HepG2 (cell line): Measurements from ENCODE around the gene KIF1C. TPM values are rescaled to one million over a fixed set of nuclear protein-coding genes. Genes with fewer than 3 reads are reported as not detected.
A peak's percentile ranks its signal among the peaks of the same experiment; 100 is the strongest.

Experiments
- AFF4 ChIP-seq: sonication (generic); formaldehyde crosslinking; IDR thresholded peaks from 2 replicates; pipeline ENCODE4 v1.4.0; 2020; ENCODE audit warnings: missing genetic modification reagents
- AGO1 ChIP-seq: fragments of 200-400 bp; formaldehyde crosslinking; IDR thresholded peaks from 2 replicates; pipeline ENCODE4 v1.6.1; 2017; ENCODE audit warnings: mild to moderate bottlenecking, low read depth, low read length, moderate library complexity; ENCODE audit not compliant: poor library complexity, severe bottlenecking
- ARNTL ChIP-seq: sonication (generic); formaldehyde crosslinking; IDR thresholded peaks from 2 replicates; pipeline ENCODE4 v1.4.0; 2020; ENCODE audit warnings: mild to moderate bottlenecking, missing genetic modification reagents
- DMAP1 ChIP-seq: IDR thresholded peaks from 2 replicates; pipeline ENCODE4 v1.6.1; 2016
- HES4 ChIP-seq: sonication (generic); formaldehyde crosslinking; IDR thresholded peaks from 2 replicates; pipeline ENCODE4 v1.9.0; 2021; ENCODE audit warnings: mild to moderate bottlenecking, missing genetic modification reagents, borderline replicate concordance
- IKZF1 ChIP-seq: fragments of 450-650 bp; IDR thresholded peaks from 2 replicates; pipeline ENCODE4 v1.7.1; 2016
- NR2F2 ChIP-seq: IDR thresholded peaks from 2 replicates; pipeline ENCODE4 v1.6.1; 2012; ENCODE audit warnings: low read depth, inconsistent platforms, borderline replicate concordance
- SP140L ChIP-seq: sonication (generic); formaldehyde crosslinking; IDR thresholded peaks from 2 replicates; pipeline ENCODE4 v1.4.0; 2020; ENCODE audit warnings: missing genetic modification reagents, borderline replicate concordance
- TOE1 ChIP-seq: sonication (generic); formaldehyde crosslinking; IDR thresholded peaks from 2 replicates; pipeline ENCODE4 v1.4.0; 2020; ENCODE audit warnings: mild to moderate bottlenecking, missing genetic modification reagents
- TRIM24 ChIP-seq: sonication (generic); formaldehyde crosslinking; IDR thresholded peaks from 2 replicates; pipeline ENCODE4 v1.8.0; 2022; ENCODE audit warnings: mild to moderate bottlenecking, missing genetic modification reagents
- ZBTB8A ChIP-seq: sonication (generic); formaldehyde crosslinking; IDR thresholded peaks from 2 replicates; pipeline ENCODE4 v1.4.0; 2020; ENCODE audit warnings: mild to moderate bottlenecking, low read depth, missing genetic modification reagents, borderline replicate concordance
- ZNF232 ChIP-seq: sonication (generic); formaldehyde crosslinking; IDR thresholded peaks from 2 replicates; pipeline ENCODE4 v1.4.0; 2020; ENCODE audit warnings: missing genetic modification reagents, borderline replicate concordance
- ZNF552 ChIP-seq: sonication (generic); formaldehyde crosslinking; IDR thresholded peaks from 2 replicates; pipeline ENCODE4 v1.9.0; 2022; ENCODE audit warnings: missing genetic modification reagents, mild to moderate bottlenecking, borderline replicate concordance
- ZNF672 ChIP-seq: sonication (generic); formaldehyde crosslinking; IDR thresholded peaks from 2 replicates; pipeline ENCODE4 v1.8.1; 2022; ENCODE audit warnings: missing genetic modification reagents
- polyA plus RNA-seq, 8 experiments: library from polyadenylated mRNA; depleted of rRNA in 3 of 8; stranded (reverse) in 7 of 8; unstranded in 1 of 8; fragments of >200 nt; fragmentation: Illumina TruSeq in 4 of 8; extraction: Trizol in 4 of 8; gene quantifications; 2 replicates each; pipeline versions ENCODE4 v1.2.1 to v1.2.3, GENCODE V29; 2011 to 2016; ENCODE audit warnings: low read depth in 4 of 8, missing spikeins in 1 of 8, mixed read lengths in 1 of 8; ENCODE audit not compliant: insufficient read depth in 1 of 8
- total RNA-seq, 5 experiments: library from RNA; depleted of rRNA; stranded (reverse); fragments of >200 nt; fragmentation: Illumina TruSeq; extraction: Trizol; gene quantifications; 2 replicates each; pipeline ENCODE4 v1.2.3, GENCODE V29; 2016; ENCODE audit warnings: low read depth in 1 of 5
- TF ChIP-seq, protein P1 (sequence below): sonication (generic); formaldehyde crosslinking; IDR thresholded peaks from 2 replicates; pipeline ENCODE4 v1.4.0; 2020; ENCODE audit warnings: mild to moderate bottlenecking, missing genetic modification reagents
- TF ChIP-seq, protein P2 (sequence below): sonication (generic); formaldehyde crosslinking; conservative IDR thresholded peaks from 2 replicates; pipeline ENCODE4 v1.4.0; 2020; ENCODE audit warnings: missing genetic modification reagents
- TF ChIP-seq, protein P3 (sequence below): sonication (generic); formaldehyde crosslinking; IDR thresholded peaks from 2 replicates; pipeline ENCODE4 v1.9.0; 2021; ENCODE audit warnings: missing genetic modification reagents, mild to moderate bottlenecking, borderline replicate concordance

The KIF1C gene
- total and polyA plus RNA-seq, 2 of the 13 experiments (the other 11 are each of a cell fraction or from before 2014, with no cell fraction given): 70.0 to 104 TPM

DNA sequence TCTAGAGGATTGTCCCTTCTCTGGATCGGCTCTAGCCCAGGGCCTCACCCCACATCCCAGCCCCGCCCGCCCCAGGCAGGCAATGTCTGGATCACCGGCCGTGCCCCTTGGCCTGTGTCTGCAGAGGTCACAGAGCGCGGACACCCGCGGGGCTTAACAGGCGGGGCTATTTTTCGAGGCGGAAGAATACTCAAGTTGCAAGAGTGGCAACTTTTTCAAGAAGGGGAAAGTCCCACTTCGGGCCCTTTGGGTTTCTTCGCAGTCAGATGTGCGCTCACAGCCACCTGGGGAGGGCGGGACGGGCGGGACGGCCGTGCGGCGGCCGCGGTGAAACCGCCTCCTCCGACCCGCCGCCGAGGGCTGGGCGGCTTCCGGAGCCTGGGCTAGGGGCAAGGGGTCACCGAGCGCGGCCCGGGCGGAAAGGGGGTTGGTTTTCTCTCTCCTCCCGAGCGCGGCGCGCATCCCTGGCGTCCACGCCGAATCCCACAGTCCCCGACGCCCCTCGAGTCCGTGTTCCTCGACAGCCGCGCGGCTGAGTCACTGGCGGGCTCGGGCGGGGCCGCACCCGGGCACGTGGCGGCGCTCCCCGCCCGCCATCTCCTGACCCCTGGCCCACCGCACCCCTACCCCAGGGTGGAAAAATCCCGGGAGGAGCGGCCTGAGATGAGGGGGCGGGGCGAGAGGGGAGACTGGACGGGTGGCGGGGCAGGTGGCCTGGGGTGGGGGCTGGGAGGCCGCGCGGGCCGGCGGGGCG lies 48.3 kb upstream of the KIF1C start (continued):
- no peak for TF ChIP-seq AFF4
- TF ChIP-seq, protein P1, sequence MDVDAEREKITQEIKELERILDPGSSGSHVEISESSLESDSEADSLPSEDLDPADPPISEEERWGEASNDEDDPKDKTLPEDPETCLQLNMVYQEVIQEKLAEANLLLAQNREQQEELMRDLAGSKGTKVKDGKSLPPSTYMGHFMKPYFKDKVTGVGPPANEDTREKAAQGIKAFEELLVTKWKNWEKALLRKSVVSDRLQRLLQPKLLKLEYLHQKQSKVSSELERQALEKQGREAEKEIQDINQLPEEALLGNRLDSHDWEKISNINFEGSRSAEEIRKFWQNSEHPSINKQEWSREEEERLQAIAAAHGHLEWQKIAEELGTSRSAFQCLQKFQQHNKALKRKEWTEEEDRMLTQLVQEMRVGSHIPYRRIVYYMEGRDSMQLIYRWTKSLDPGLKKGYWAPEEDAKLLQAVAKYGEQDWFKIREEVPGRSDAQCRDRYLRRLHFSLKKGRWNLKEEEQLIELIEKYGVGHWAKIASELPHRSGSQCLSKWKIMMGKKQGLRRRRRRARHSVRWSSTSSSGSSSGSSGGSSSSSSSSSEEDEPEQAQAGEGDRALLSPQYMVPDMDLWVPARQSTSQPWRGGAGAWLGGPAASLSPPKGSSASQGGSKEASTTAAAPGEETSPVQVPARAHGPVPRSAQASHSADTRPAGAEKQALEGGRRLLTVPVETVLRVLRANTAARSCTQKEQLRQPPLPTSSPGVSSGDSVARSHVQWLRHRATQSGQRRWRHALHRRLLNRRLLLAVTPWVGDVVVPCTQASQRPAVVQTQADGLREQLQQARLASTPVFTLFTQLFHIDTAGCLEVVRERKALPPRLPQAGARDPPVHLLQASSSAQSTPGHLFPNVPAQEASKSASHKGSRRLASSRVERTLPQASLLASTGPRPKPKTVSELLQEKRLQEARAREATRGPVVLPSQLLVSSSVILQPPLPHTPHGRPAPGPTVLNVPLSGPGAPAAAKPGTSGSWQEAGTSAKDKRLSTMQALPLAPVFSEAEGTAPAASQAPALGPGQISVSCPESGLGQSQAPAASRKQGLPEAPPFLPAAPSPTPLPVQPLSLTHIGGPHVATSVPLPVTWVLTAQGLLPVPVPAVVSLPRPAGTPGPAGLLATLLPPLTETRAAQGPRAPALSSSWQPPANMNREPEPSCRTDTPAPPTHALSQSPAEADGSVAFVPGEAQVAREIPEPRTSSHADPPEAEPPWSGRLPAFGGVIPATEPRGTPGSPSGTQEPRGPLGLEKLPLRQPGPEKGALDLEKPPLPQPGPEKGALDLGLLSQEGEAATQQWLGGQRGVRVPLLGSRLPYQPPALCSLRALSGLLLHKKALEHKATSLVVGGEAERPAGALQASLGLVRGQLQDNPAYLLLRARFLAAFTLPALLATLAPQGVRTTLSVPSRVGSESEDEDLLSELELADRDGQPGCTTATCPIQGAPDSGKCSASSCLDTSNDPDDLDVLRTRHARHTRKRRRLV: no peak
- no peak for TF ChIP-seq ZNF672
- no peak for TF ChIP-seq TRIM24 (CRISPR knock-in tag)
- peak; percentile 74; the same call in 1 of the 2 replicates for TF ChIP-seq DMAP1
- TF ChIP-seq, protein P2, sequence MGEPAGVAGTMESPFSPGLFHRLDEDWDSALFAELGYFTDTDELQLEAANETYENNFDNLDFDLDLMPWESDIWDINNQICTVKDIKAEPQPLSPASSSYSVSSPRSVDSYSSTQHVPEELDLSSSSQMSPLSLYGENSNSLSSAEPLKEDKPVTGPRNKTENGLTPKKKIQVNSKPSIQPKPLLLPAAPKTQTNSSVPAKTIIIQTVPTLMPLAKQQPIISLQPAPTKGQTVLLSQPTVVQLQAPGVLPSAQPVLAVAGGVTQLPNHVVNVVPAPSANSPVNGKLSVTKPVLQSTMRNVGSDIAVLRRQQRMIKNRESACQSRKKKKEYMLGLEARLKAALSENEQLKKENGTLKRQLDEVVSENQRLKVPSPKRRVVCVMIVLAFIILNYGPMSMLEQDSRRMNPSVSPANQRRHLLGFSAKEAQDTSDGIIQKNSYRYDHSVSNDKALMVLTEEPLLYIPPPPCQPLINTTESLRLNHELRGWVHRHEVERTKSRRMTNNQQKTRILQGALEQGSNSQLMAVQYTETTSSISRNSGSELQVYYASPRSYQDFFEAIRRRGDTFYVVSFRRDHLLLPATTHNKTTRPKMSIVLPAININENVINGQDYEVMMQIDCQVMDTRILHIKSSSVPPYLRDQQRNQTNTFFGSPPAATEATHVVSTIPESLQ (CRISPR knock-in tag): no peak
- no peak for TF ChIP-seq HES4 (CRISPR knock-in tag)
- no peak for TF ChIP-seq IKZF1
- TF ChIP-seq ZNF552 (CRISPR knock-in tag): no peak
- TF ChIP-seq ZNF232 (CRISPR knock-in tag): peak; percentile 68; the same call in 1 of the 2 replicates
- TF ChIP-seq ARNTL (CRISPR knock-in tag): peak; percentile 89
- TF ChIP-seq, protein P3, sequence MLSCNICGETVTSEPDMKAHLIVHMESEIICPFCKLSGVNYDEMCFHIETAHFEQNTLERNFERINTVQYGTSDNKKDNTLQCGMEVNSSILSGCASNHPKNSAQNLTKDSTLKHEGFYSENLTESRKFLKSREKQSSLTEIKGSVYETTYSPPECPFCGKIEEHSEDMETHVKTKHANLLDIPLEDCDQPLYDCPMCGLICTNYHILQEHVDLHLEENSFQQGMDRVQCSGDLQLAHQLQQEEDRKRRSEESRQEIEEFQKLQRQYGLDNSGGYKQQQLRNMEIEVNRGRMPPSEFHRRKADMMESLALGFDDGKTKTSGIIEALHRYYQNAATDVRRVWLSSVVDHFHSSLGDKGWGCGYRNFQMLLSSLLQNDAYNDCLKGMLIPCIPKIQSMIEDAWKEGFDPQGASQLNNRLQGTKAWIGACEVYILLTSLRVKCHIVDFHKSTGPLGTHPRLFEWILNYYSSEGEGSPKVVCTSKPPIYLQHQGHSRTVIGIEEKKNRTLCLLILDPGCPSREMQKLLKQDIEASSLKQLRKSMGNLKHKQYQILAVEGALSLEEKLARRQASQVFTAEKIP: no peak
- no peak for TF ChIP-seq ZBTB8A
- TF ChIP-seq TOE1 (CRISPR knock-in tag): no peak
- TF ChIP-seq AGO1: no peak
- peak; percentile 59 for TF ChIP-seq NR2F2
- TF ChIP-seq SP140L (CRISPR knock-in tag): no peak
